Gastroesophageal sphincter (tissue), 4 donors: Measurements from ENCODE around the gene KANK3. TPM values are rescaled to one million over a fixed set of nuclear protein-coding genes. Genes with fewer than 3 reads are reported as not detected.
A peak's percentile ranks its signal among the peaks of the same experiment; 100 is the strongest.

ENCODE experiments used
- ATAC-seq: fragments of 150-250 bp; one replicate; pipeline ENCODE4 v1.9.1; 2016; ENCODE audit warnings: mild to moderate bottlenecking, moderate library complexity
- H3K27ac ChIP-seq, 4 donors: fragments of 200-600 bp; sonication (generic) in 3 of 4; 1 replicate in 3 of 4; 2 replicates in 1 of 4; pipeline ENCODE4 v1.5.1; 2016 to 2019
- H3K27me3 ChIP-seq: fragments of 200-600 bp; sonication (generic); one replicate; pipeline ENCODE4 v1.5.1; 2019
- H3K36me3 ChIP-seq, 2 donors: fragments of 200-600 bp; sonication (generic); one replicate each; pipeline ENCODE4 v1.5.1; 2019; ENCODE audit warnings: control low read depth in 1 of 2
- H3K4me1 ChIP-seq, 3 donors: fragments of 200-600 bp; sonication (generic); 1 replicate in 2 of 3; 2 replicates in 1 of 3; pipeline ENCODE4 v1.5.1; 2016 to 2019; ENCODE audit warnings: control low read depth in 2 of 3
- H3K4me3 ChIP-seq, 2 donors: fragments of 200-600 bp; sonication (generic); one replicate each; pipeline ENCODE4 v1.5.1; 2019; ENCODE audit warnings: mild to moderate bottlenecking in 1 of 2, moderate library complexity in 1 of 2
- H3K9me3 ChIP-seq, 3 donors: fragments of 200-600 bp; sonication (generic); one replicate each; pipeline ENCODE4 v1.5.1; 2017 to 2019; ENCODE audit warnings: control low read depth in 2 of 3
- CTCF ChIP-seq, 4 experiments: fragments of 200-600 bp in 2 of 4; fragments of 450-650 bp in 2 of 4; sonication (generic) in 1 of 4; IDR thresholded peaks; one replicate each; pipeline ENCODE4 v1.5.1; 2017 to 2019; ENCODE audit warnings: antibody characterized with exemption in 4 of 4, mild to moderate bottlenecking in 2 of 4, moderate library complexity in 2 of 4
- EP300 ChIP-seq: sonication (generic); formaldehyde crosslinking; IDR thresholded peaks from one replicate; pipeline ENCODE4 v1.6.1; 2017; ENCODE audit warnings: antibody characterized with exemption, mild to moderate bottlenecking
- POLR2A ChIP-seq, 2 donors: fragments of 450-650 bp; IDR thresholded peaks; one replicate each; pipeline ENCODE4 v1.6.1; 2017; ENCODE audit warnings: antibody characterized with exemption in 2 of 2, mild to moderate bottlenecking in 2 of 2, moderate library complexity in 1 of 2
- POLR2AphosphoS5 ChIP-seq: sonication (generic); formaldehyde crosslinking; IDR thresholded peaks from one replicate; pipeline ENCODE4 v1.6.1; 2017; ENCODE audit warnings: antibody characterized with exemption
- WGBS, 2 donors: methylation state at CpG; one replicate each; pipeline ENCODE4 v1.1.5; 2018; ENCODE audit warnings: low coverage in 1 of 2; 5-methylcytosine and 5-hydroxymethylcytosine counted together
- total RNA-seq, 4 donors: library from RNA; depleted of rRNA; stranded (reverse); fragments of >200 nt; gene quantifications; one replicate each; pipeline ENCODE4 v1.1.0, GENCODE V29; 2016

Gene KANK3
- total RNA-seq, 4 donors from 2014 or later = 9.8 to 22.3 (median 19.2) TPM

- peaks cover 0 to 5% (median 0%) of the 10 kb centered on the region in 3 donors for H3K9me3 ChIP-seq
- no peak for ATAC-seq
- peaks cover 51% of the 10 kb centered on the region for H3K27me3 ChIP-seq
- no peak overlapping the region for H3K4me3 ChIP-seq
- H3K36me3 ChIP-seq = peaks cover 0 to 13% of the 10 kb centered on the region in 2 donors
- WGBS, 2 donors = 77% methylated on average over 4 of the region's 8 CpGs; no CpG with 5 or more reads in 1 of the 2 donors
- no peak overlapping the region for H3K27ac ChIP-seq
- H3K4me1 ChIP-seq = peaks cover 0 to 34% (median 13%) of the 10 kb centered on the region in 3 donors
- TF ChIP-seq CTCF (IDR thresholded peaks at IDR 0.05) = no peak
- no peak for TF ChIP-seq POLR2A (IDR thresholded peaks at IDR 0.05)
- no peak for TF ChIP-seq EP300
- no peak for TF ChIP-seq POLR2AphosphoS5
Observed at GRCh38 chr19:8331263-8331845, 11.7 kb downstream of the KANK3 start.

- peaks cover 37% of the 10 kb centered on the region for H3K27me3 ChIP-seq
- TF ChIP-seq EP300 = no peak
- no peak for TF ChIP-seq POLR2AphosphoS5
- no peak for TF ChIP-seq POLR2A (IDR thresholded peaks at IDR 0.05)
- TF ChIP-seq CTCF (IDR thresholded peaks at IDR 0.05) = no peak
- peaks cover 0 to 13% of the 10 kb centered on the region in 2 donors for H3K36me3 ChIP-seq
- no peak for ATAC-seq
- H3K4me3 ChIP-seq = no peak overlapping the region
- no peak overlapping the region for H3K27ac ChIP-seq
- peaks cover 0 to 23% (median 13%) of the 10 kb centered on the region in 3 donors for H3K4me1 ChIP-seq
- WGBS, 2 donors = 89 to 94% methylated on average over 2 to 3 of the region's 3 CpGs
- H3K9me3 ChIP-seq = peaks cover 0 to 5% (median 0%) of the 10 kb centered on the region in 3 donors
Observed at GRCh38 chr19:8329996-8330395, 13.1 kb downstream of the KANK3 start.

GRCh38 chr19:8325454-8325853 is 17.6 kb downstream of the KANK3 start:
- peaks cover 0 to 36% (median 19%) of the 10 kb centered on the region in 3 donors for H3K4me1 ChIP-seq
- TF ChIP-seq POLR2A (IDR thresholded peaks at IDR 0.05) = no peak
- TF ChIP-seq EP300 = no peak
- TF ChIP-seq CTCF (IDR thresholded peaks at IDR 0.05) = no peak
- TF ChIP-seq POLR2AphosphoS5 = no peak
- H3K27ac ChIP-seq = no peak overlapping the region
- H3K36me3 ChIP-seq = peaks cover 0 to 34% of the 10 kb centered on the region in 2 donors
- WGBS, 2 donors = 88 to 100% methylated on average over 1 to 3 of the region's 3 CpGs
- H3K9me3 ChIP-seq = peaks cover 0 to 5% (median 0%) of the 10 kb centered on the region in 3 donors
- ATAC-seq = no peak
- no peaks in the 10 kb centered on the region for H3K27me3 ChIP-seq
- H3K4me3 ChIP-seq = no peak overlapping the region

GRCh38 chr19:8324186-8325050 is 18.6 kb downstream of the KANK3 start:
- peak overlapping the region in 2 of 4 donors; percentile 16 to 32 for H3K27ac ChIP-seq
- peaks cover 0 to 5% (median 0%) of the 10 kb centered on the region in 3 donors for H3K9me3 ChIP-seq

More at GRCh38 chr19:8324186-8325050, 18.6 kb downstream of the KANK3 start:
- TF ChIP-seq POLR2A (IDR thresholded peaks at IDR 0.05) = peak in 1 of 2 donors; percentile 6
- TF ChIP-seq EP300 = no peak
- TF ChIP-seq CTCF (IDR thresholded peaks at IDR 0.05) = no peak
- no peak for TF ChIP-seq POLR2AphosphoS5
- no peak for ATAC-seq
- H3K27me3 ChIP-seq = no peaks in the 10 kb centered on the region
- H3K4me3 ChIP-seq = no peak overlapping the region
- H3K36me3 ChIP-seq = peaks cover 0 to 34% of the 10 kb centered on the region in 2 donors
- 44% methylated on average over 1 of the region's 17 CpGs; no CpG with 5 or more reads in 1 of the 2 donors for WGBS, 2 donors
- peaks cover 0 to 46% (median 27%) of the 10 kb centered on the region in 3 donors for H3K4me1 ChIP-seq
